RKO (cell line): Measurements from ENCODE around the gene SH3D19.
"Not testable (repeated sequence)": the region's sequence is repeated elsewhere in the genome, so short reads cannot be mapped to it uniquely, and the experiment has no call there.

Source experiments
- DNase-seq: peaks from one replicate; pipeline ENCODE4 v3.0.0-alpha.2; 2016; ENCODE audit warnings: low spot score

Gene SH3D19

DNA sequence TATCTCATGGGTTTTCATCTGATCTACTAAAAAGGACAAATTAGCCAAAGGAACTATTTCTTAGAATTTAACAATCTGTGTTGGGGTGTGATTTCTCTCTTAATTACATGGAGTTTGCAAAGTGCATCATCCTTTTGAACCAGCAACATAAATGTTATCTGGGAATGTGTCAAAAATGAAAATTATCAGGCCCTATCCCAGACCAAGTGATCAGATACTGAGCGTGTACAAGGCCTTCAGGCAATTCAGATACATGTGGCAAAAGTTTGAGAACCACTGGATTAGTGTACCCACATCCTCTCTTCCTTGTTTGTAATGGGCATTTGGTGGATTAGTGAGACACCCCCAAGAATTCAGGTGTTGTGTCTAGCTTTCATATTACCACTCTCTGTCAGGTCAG lies 3.8 kb downstream of the SH3D19 start:
- no peak for DNase-seq

DNA sequence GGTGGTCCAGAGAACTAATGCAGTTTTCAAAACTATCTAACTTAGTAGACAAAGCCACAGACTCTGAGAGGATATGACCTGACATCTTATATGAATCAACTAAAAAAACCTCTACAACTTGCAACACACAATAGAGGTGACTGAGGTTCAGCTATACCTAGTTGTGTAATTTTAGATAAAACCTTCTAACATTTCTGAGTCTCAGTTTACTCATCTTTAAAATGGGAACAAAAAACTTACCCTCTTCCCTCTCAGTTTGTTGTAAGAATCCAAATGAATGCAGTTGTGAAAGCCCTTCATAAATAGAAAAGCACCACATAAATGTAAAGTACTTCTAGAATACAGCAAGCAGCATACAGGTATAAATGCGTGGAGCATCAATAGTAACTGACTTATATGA lies 5.9 kb downstream of the SH3D19 start:
- no peak for DNase-seq

DNA sequence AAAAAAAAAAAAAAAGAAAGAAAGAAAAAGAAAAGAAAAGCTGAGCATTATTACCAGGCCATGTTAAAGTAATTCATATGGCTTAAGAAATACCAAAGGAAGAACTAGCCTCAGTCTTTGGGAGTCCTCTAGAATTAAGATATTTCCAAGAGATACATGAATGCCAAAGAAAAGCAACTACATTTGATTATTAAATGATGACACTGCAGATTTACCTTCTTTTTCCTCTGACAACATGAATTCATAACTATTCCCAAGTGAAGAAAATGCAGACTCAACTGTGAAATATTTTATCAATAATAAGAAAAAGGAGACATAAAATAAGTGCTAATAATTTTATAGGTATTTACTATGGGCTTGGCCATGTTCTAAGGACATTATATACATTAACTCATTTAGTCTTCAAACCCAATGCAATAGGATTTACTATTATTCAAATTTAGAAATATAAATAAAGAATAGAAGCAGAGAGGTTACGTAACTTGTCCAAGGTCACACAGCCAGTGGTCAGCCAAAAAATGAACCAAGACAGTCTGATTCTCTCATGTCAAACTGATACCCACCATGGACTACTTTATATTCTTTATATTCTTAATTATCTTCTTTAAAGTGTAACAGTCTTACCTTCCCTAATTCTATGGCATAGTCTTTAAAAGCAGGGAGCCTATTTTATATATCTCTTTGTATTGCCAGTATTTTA lies 6.9 kb downstream of the SH3D19 start:
- DNase-seq = no peak

GRCh38 chr4:151316645-151317044 lies 8.8 kb downstream of the SH3D19 start:
- DNase-seq = no peak

GRCh38 chr4:151315212-151315886 lies 10.1 kb downstream of the SH3D19 start:
- DNase-seq = no peak

DNA sequence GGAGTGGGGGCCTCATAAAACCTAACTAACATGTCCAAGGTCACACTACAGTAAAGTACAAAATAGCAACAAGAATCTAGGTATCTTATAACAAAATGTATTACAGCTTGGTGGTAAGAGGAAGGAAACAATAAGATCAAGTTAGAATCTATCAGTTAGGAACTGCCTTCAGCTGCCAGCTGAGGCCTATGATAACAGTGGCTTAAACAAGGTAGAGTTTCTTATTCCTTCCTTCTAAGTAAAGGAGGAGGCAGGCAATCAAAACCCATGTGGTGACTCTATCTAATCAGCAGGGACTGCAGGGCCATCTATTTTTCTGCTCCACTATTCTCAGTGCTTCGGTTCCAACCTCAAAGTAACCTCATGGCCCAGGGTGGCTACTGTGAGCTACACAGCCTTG lies 10.9 kb downstream of the SH3D19 start:
- DNase-seq = no peak

DNA sequence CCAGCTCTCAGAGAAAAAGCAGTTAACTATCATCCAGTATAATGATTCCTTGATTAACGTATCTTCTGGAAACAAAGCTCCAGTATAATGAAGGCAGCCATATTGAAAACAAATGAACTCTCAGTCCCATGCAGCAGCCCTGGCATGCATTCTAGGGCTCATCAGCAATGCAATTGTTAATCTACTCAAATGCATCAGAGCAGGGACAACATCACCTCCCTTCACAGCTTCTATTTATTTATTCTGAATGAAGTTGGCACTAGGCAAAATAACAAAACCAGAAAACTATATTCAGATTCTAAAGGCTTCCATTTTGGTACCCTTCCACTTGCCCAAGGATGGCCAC lies 11.4 kb downstream of the SH3D19 start:
- DNase-seq = no peak

DNA sequence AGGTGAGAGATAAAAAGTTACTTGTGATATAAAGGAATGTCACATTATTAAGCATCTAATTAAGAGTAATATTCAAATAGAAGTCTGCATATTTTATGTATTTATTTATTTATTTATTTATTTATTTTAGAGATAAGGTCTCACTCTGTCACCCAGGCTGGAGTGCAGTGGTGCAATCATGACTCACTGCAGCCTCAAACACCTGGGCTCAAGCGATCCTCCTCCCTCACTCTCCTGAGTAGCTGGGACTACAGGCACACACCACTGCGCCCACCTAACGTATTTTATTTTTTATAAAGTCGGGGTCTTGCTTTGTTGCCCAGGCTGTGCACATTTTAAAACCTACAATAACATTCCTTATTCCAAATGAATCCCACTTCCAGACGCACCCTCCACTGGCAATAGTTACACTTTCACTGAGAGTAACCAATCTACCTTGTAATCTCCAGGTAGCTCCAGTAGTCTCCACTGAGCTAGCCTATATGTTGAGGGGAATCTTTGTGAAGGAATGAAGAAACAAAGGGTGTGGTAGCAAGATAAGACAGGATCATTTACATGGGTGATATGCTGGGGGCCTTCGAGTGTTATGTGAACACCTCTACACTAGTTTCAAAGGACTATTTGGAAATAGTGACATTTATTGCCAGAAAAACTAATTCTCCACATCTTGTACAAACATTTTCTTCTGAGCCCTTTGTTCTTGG lies 11.9 kb downstream of the SH3D19 start:
- DNase-seq = no peak

- no peak for DNase-seq
These were observed 15.2 kb downstream of the SH3D19 start for GRCh38 chr4:151310124-151310728.

- DNase-seq = no peak
These were observed 20.6 kb downstream of the SH3D19 start for GRCh38 chr4:151304755-151305154.

- DNase-seq = no peak
These were observed 21.2 kb downstream of the SH3D19 start for GRCh38 chr4:151304226-151304625.

- no peak for DNase-seq
These were observed 23.0 kb downstream of the SH3D19 start for GRCh38 chr4:151302432-151302831.

- no peak for DNase-seq
These were observed 28.2 kb downstream of the SH3D19 start for GRCh38 chr4:151297170-151297569.

GRCh38 chr4:151296227-151296626 lies 29.2 kb downstream of the SH3D19 start:
- no peak for DNase-seq

DNA sequence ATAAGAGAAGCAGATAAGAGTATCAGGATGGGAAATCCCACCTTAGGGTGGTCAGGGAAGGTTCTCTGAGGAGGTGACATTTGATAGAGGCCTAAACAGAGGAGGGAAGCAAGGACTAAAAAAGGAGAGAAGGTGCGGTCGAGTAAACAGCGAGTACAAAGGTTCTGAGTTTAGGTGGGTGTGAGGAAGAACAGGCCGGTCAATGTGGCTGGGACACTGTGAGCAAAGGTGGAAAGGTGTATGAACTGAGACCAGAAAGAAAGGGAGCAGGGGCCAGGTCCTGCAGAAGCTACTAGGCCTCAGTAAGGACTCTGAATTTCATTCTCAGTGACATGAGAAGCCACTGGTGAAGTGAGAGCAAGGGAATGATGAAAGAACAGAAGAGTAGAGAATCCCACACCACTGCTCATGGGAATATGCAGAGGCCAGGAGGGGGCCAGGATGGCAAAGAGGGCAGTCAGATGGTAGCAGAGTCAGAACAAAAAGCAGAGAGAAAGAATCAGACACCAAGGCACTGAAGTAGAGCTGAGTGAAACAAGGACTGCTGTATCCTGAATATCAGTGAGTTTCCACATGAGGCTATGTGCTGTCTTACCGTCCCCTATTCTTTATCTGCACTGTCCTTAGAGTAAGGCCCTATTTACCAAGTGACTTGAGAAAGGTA lies 30.4 kb downstream of the SH3D19 start:
- DNase-seq = no peak

- DNase-seq = no peak
These were observed 33.4 kb downstream of the SH3D19 start for GRCh38 chr4:151292038-151292437.

GRCh38 chr4:151291485-151291884 lies 33.9 kb downstream of the SH3D19 start:
- DNase-seq = peak; percentile 48

DNA sequence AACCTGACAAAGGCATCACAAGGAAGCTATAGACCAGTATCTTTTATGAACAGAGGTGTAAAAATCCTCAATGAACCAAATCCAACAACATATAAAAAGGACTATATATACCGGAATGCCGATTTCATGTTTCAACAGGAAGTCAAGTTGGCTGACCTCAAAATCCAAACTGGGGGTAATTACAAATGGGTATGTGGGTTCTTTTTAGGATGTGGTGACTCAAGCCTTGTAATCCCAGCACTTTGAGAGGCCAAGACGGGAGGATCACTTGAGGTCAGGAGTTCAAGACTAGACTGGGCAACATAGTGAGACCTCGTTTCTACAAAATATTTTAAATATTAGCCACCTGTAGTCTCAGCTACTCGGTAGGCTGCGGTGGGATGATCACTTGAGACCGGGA lies 38.0 kb downstream of the SH3D19 start:
- DNase-seq = no peak

- no peak for DNase-seq
These were observed 40.7 kb downstream of the SH3D19 start for GRCh38 chr4:151284534-151285245.

GRCh38 chr4:151276787-151277562 lies 48.4 kb downstream of the SH3D19 start, which contains the start of gene PRSS48:
PRSS48 (plus strand) TSS chr4:151277161; CDS start chr4:151277173, 12 bp downstream.
- peak; percentile 14 for DNase-seq

GRCh38 chr4:151268905-151269304 lies 56.5 kb downstream of the SH3D19 start:
- not testable (repeated sequence) for DNase-seq
